ENCODE measurements around the gene TAF1D. TPM values are rescaled to one million over a fixed set of nuclear protein-coding genes. Genes with fewer than 3 reads are reported as not detected.

The TAF1D gene
- total RNA-seq, 4 donors from 2014 or later: 28.3 to 114 (median 58.1) TPM

DNA sequence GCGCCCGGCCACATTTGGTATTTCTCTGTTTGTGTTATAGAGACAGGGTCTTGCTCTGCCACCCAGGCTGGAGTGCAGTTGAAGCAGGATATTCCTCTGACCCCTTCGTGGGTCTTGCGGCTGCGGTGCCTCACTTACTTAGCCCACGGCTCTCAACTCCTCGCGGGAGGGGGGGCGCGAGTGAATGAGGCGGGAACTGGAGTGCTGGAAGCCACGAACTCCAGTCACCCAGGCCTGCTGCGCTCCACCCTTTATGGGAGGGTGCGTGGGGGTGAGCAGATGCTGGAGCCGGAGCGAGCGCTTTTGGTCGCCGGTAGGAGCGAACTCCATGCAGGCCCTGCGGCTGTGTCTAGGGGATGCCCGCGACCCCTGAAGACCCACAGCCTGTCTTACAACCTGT is 2.0 kb upstream of the TAF1D start:
- Histone ChIP-seq H3K27ac (no peak overlapping the region), H3K27me3 (no peaks in the 10 kb centered on the region), H3K4me1 (peaks cover 12 to 61% (median 15%) of the 10 kb centered on the region in 3 donors), H3K9me3 (no peaks in the 10 kb centered on the region), H3K36me3 (peaks cover 0 to 16% of the 10 kb centered on the region in 2 donors), H3K4me3 (no peak overlapping the region)
- ATAC-seq: no peak
- WGBS, 2 donors (ENCODE audit: low coverage in 1 of 2): 94% methylated on average over 2 of the region's 23 CpGs; no CpG with 5 or more reads in 1 of the 2 donors
- TF ChIP-seq POLR2A (IDR thresholded peaks at IDR 0.05) (no peak), EP300 (IDR thresholded peaks at IDR 0.05) (no peak), POLR2AphosphoS5 (IDR thresholded peaks at IDR 0.05) (no peak)
- TF ChIP-seq, protein P1, sequence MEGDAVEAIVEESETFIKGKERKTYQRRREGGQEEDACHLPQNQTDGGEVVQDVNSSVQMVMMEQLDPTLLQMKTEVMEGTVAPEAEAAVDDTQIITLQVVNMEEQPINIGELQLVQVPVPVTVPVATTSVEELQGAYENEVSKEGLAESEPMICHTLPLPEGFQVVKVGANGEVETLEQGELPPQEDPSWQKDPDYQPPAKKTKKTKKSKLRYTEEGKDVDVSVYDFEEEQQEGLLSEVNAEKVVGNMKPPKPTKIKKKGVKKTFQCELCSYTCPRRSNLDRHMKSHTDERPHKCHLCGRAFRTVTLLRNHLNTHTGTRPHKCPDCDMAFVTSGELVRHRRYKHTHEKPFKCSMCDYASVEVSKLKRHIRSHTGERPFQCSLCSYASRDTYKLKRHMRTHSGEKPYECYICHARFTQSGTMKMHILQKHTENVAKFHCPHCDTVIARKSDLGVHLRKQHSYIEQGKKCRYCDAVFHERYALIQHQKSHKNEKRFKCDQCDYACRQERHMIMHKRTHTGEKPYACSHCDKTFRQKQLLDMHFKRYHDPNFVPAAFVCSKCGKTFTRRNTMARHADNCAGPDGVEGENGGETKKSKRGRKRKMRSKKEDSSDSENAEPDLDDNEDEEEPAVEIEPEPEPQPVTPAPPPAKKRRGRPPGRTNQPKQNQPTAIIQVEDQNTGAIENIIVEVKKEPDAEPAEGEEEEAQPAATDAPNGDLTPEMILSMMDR (IDR thresholded peaks at IDR 0.05): no peak

DNA sequence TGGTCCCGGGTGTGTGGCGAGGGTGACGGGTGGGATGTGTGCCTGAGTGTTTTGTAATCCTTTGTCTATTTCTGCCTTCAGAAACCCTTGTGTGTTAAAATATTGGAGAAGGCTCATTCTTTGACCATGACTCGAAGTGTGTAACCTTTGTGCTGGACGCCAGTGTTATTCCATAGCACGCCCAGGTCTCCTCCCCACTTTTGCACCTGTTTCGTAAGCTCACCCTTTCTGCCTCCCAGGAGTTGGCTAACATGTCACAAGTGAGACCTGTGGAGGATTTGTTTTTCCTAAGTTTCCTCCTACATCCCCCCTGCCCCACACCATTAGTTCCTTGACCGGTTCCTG is 559 bp upstream of the TAF1D start:
- peak overlapping the region; percentile 74 to 84 for H3K4me3 ChIP-seq
- no peaks in the 10 kb centered on the region for H3K9me3 ChIP-seq
- WGBS, 2 donors (ENCODE audit: low coverage in 1 of 2): 2% methylated on average over 8 of the region's 8 CpGs
- H3K4me1 ChIP-seq: peaks cover 22 to 74% (median 22%) of the 10 kb centered on the region in 3 donors
- peak overlapping the region; percentile 93 to 99 (median 96) for H3K27ac ChIP-seq
- H3K36me3 ChIP-seq: peaks cover 0 to 31% of the 10 kb centered on the region in 2 donors
- TF ChIP-seq, protein P1 (IDR thresholded peaks at IDR 0.05): no peak
- peak; percentile 53 for TF ChIP-seq POLR2AphosphoS5 (IDR thresholded peaks at IDR 0.05)
- TF ChIP-seq EP300 (IDR thresholded peaks at IDR 0.05): no peak
- TF ChIP-seq POLR2A (IDR thresholded peaks at IDR 0.05): no peak
- H3K27me3 ChIP-seq: no peaks in the 10 kb centered on the region
- peak; percentile 75 for ATAC-seq

- H3K9me3 ChIP-seq: no peaks in the 10 kb centered on the region
- peak overlapping the region; percentile 74 to 84 for H3K4me3 ChIP-seq
- H3K36me3 ChIP-seq: peaks cover 0 to 42% of the 10 kb centered on the region in 2 donors
- TF ChIP-seq, protein P1 (IDR thresholded peaks at IDR 0.05): peak in 2 of 4 experiments; percentile 1 to 7
- TF ChIP-seq POLR2AphosphoS5 (IDR thresholded peaks at IDR 0.05): no peak
- WGBS, 2 donors (ENCODE audit: low coverage in 1 of 2): 0% methylated on average over 10 to 16 of the region's 20 CpGs
- peaks cover 20 to 69% (median 22%) of the 10 kb centered on the region in 3 donors for H3K4me1 ChIP-seq
- H3K27ac ChIP-seq: peak overlapping the region; percentile 93 to 99 (median 96)
- no peaks in the 10 kb centered on the region for H3K27me3 ChIP-seq
- ATAC-seq: peak; percentile 47
These were observed 583 bp downstream of the TAF1D start for GRCh38 chr11:93740730-93741093.

DNA sequence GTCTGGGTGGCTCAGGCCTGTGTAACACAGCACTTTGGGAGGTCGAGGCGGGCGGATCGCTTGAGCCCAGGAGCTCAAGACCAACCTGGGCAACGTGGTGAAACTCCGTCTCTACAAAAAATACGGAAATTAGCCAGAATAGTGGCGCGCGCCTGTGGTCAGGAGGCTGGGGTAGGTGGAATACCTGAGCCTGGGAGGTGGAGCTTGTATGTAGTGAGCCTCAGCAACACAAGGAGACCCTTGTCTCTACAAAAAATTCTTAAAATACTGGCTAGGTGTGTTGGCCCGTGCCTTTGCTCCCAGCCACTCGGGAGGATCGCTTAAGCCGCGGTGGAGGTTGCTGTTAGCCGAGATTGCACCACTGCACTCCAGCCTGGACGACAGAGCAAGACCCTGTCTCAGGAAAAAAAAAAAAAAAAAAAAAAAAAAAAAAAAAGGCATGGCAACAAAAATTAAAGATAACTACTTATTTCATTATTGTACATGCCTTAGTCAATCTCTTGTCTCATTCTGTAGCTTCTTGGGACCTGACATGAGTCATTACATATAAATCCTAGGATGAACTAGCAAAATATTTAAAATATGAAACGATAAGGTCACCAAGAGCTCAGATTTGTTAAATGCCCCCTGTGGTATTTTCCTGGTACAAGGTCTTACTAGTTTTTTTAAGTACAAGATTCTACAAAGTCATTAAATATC is 1.1 kb downstream of the TAF1D start:
- no peak for ATAC-seq
- Histone ChIP-seq H3K4me3 (peak overlapping the region; percentile 74 to 84), H3K27ac (peak overlapping the region in 2 of 4 donors; percentile 93 to 94), H3K27me3 (no peaks in the 10 kb centered on the region), H3K36me3 (peaks cover 0 to 47% of the 10 kb centered on the region in 2 donors), H3K9me3 (no peaks in the 10 kb centered on the region), H3K4me1 (peaks cover 20 to 64% (median 22%) of the 10 kb centered on the region in 3 donors)
- TF ChIP-seq EP300 (IDR thresholded peaks at IDR 0.05) (no peak), POLR2A (IDR thresholded peaks at IDR 0.05) (no peak), POLR2AphosphoS5 (IDR thresholded peaks at IDR 0.05) (no peak)
- TF ChIP-seq, protein P1 (IDR thresholded peaks at IDR 0.05): no peak
- 28 to 29% methylated on average over 11 to 17 of the region's 18 CpGs for WGBS, 2 donors (ENCODE audit: low coverage in 1 of 2)

DNA sequence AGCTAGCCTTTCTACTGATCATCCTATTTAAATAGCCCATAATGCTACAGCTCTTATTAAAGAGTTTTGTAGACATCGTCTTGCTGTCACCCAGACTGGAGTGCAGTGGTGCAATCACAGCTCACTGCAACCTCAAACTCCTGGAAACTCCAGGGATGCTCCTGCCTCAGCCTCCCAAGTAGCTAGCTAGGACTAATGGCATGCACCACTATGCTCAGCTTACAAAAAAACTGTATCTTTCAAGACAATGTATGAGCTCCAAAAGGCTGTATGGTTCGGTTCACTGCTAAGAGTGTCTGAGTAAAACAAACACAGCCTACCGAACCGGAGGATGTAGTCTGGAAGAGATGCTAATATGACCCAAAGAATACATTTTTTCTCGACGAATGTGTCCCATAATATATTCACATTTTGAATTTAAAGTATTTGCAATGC is 2.6 kb downstream of the TAF1D start:
- peak overlapping the region in 1 of 2 donors; percentile 84 for H3K4me3 ChIP-seq
- no peaks in the 10 kb centered on the region for H3K27me3 ChIP-seq
- no peak overlapping the region for H3K27ac ChIP-seq
- 70 to 74% methylated on average over 4 to 6 of the region's 6 CpGs for WGBS, 2 donors (ENCODE audit: low coverage in 1 of 2)
- no peaks in the 10 kb centered on the region for H3K9me3 ChIP-seq
- peaks cover 0 to 58% of the 10 kb centered on the region in 2 donors for H3K36me3 ChIP-seq
- no peak for TF ChIP-seq POLR2AphosphoS5 (IDR thresholded peaks at IDR 0.05)
- TF ChIP-seq, protein P1 (IDR thresholded peaks at IDR 0.05): no peak
- no peak for TF ChIP-seq POLR2A (IDR thresholded peaks at IDR 0.05)
- TF ChIP-seq EP300 (IDR thresholded peaks at IDR 0.05): no peak
- H3K4me1 ChIP-seq: peaks cover 20 to 54% (median 22%) of the 10 kb centered on the region in 3 donors
- ATAC-seq: no peak

Data from gastroesophageal sphincter (tissue), 4 donors.